IMR-90 (cell line): Measurements from ENCODE around the gene RNU1-3. TPM values are rescaled to one million over a fixed set of nuclear protein-coding genes. Genes with fewer than 3 reads are reported as not detected.
"Not testable (repeated sequence)": the region's sequence is repeated elsewhere in the genome, so short reads cannot be mapped to it uniquely, and the experiment has no call there.

Source experiments
- ATAC-seq: fragments of 200-7000 bp; cut with Tn5 transposase; 2 replicates; pipeline ENCODE4 v1.9.1; 2020; ENCODE audit warnings: low read depth, mild to moderate bottlenecking, moderate library complexity
- BruUV-seq: library from RNA; stranded (reverse); fragments of 400-500 nt; replicated peaks from 2 replicates; lab custom pipeline; 2021; lab: Mats Ljungman, UMichigan
- CTCF ChIA-PET: fragments of 300-600 bp; formaldehyde crosslinking; extraction: SDS; loops from one replicate; lab custom pipeline; 2021; ENCODE audit warnings: antibody characterized with exemption; lab: Yijun Ruan, JAX
- POLR2A ChIA-PET: fragments of 300-600 bp; sonication (Branson Sonifier 250); formaldehyde crosslinking; loops from one replicate; lab custom pipeline; 2022; ENCODE audit warnings: antibody characterized with exemption; ENCODE audit not compliant: unreplicated experiment; lab: Charles Lee
- DNase-seq: peaks from one replicate; pipeline ENCODE4 v3.0.0; 2013
- H2AFZ ChIP-seq: replicated peaks from 2 replicates; pipeline ENCODE3; 2013; ENCODE audit warnings: low read length, mild to moderate bottlenecking; ENCODE audit not compliant: poor library complexity
- H2AK5ac ChIP-seq: 2 replicates; pipeline ENCODE4 v1.6.1; 2013; ENCODE audit warnings: low read depth, low read length, inconsistent platforms
- H2AK9ac ChIP-seq: replicated peaks from 2 replicates; pipeline ENCODE3; 2013; ENCODE audit warnings: mild to moderate bottlenecking, low read depth, low read length, moderate library complexity; ENCODE audit not compliant: poor library complexity
- H2BK120ac ChIP-seq: 2 replicates; pipeline ENCODE4 v1.6.1; 2013; ENCODE audit warnings: low read depth, low read length, inconsistent platforms
- H2BK15ac ChIP-seq: 3 replicates; pipeline ENCODE4 v1.6.1; 2013; ENCODE audit warnings: low read depth, low read length, inconsistent platforms
- H2BK20ac ChIP-seq: 2 replicates; pipeline ENCODE4 v1.6.1; 2013; ENCODE audit warnings: low read depth, mild to moderate bottlenecking, inconsistent platforms, low read length, moderate library complexity
- H2BK5ac ChIP-seq: 2 replicates; pipeline ENCODE4 v1.6.1; 2013; ENCODE audit warnings: mild to moderate bottlenecking, low read depth, low read length, inconsistent platforms; ENCODE audit not compliant: poor library complexity, severe bottlenecking
- H3K14ac ChIP-seq: replicated peaks from 2 replicates; pipeline ENCODE4 v1.6.1; 2013; ENCODE audit warnings: low read depth, low read length, inconsistent platforms
- H3K18ac ChIP-seq: 2 replicates; pipeline ENCODE4 v1.6.1; 2013; ENCODE audit warnings: low read depth, low read length, control low read depth
- H3K23ac ChIP-seq: 2 replicates; pipeline ENCODE4 v1.6.1; 2013; ENCODE audit warnings: low read depth, low read length, inconsistent platforms
- H3K27ac ChIP-seq: 2 replicates; pipeline ENCODE4 v1.5.1; 2013; ENCODE audit warnings: mild to moderate bottlenecking, control low read depth, low read length; ENCODE audit not compliant: insufficient read depth
- H3K27me3 ChIP-seq: 2 replicates; pipeline ENCODE4 v1.6.1; 2013; ENCODE audit warnings: low read length; ENCODE audit not compliant: control insufficient read depth, insufficient read depth
- H3K36me3 ChIP-seq: 2 replicates; pipeline ENCODE4 v1.6.1; 2013; ENCODE audit warnings: low read length, mixed read lengths; ENCODE audit not compliant: control insufficient read depth, insufficient read depth
- H3K4ac ChIP-seq: 2 replicates; pipeline ENCODE4 v1.6.1; 2013; ENCODE audit warnings: low read depth, low read length, inconsistent platforms
- H3K4me1 ChIP-seq: 2 replicates; pipeline ENCODE4 v1.6.1; 2013; ENCODE audit warnings: low read length, mixed read lengths; ENCODE audit not compliant: control insufficient read depth, insufficient read depth
- H3K4me2 ChIP-seq: 2 replicates; pipeline ENCODE4 v1.6.1; 2013; ENCODE audit warnings: low read depth, mild to moderate bottlenecking, control low read depth, low read length, moderate library complexity
- H3K4me3 ChIP-seq: 2 replicates; pipeline ENCODE4 v1.5.1; 2013; ENCODE audit warnings: low read depth, mild to moderate bottlenecking, control low read depth, low read length, moderate library complexity; ENCODE audit not compliant: insufficient read depth
- H3K56ac ChIP-seq: 2 replicates; pipeline ENCODE4 v1.6.1; 2013; ENCODE audit warnings: low read length, inconsistent platforms; ENCODE audit not compliant: insufficient read depth; ENCODE audit errors: extremely low read depth
- H3K79me1 ChIP-seq, 2 experiments: 2 replicates each; pipeline ENCODE4 v1.6.1; 2013; ENCODE audit warnings: low read length in 2 of 2, inconsistent platforms in 1 of 2, low read depth in 1 of 2
- H3K9ac ChIP-seq: 2 replicates; pipeline ENCODE4 v1.6.1; 2013; ENCODE audit warnings: low read depth, low read length, control low read depth
- H3K9me1 ChIP-seq: 2 replicates; pipeline ENCODE4 v1.6.1; 2013; ENCODE audit warnings: low read length, inconsistent platforms; ENCODE audit not compliant: insufficient read depth
- H3K9me3 ChIP-seq: 2 replicates; pipeline ENCODE4 v1.6.1; 2013; ENCODE audit warnings: low read length; ENCODE audit not compliant: control insufficient read depth, insufficient read depth
- H4K20me1 ChIP-seq: 2 replicates; pipeline ENCODE4 v1.6.1; 2013; ENCODE audit warnings: low read length, inconsistent platforms; ENCODE audit not compliant: insufficient read depth
- H4K5ac ChIP-seq: 2 replicates; pipeline ENCODE4 v1.6.1; 2013; ENCODE audit warnings: mild to moderate bottlenecking, low read depth, low read length, control low read depth
- H4K8ac ChIP-seq, 2 experiments: 2 replicates each; pipeline ENCODE4 v1.6.1; 2013; ENCODE audit warnings: low read depth in 2 of 2, low read length in 2 of 2, control low read depth in 1 of 2, inconsistent platforms in 1 of 2
- H4K91ac ChIP-seq: 2 replicates; pipeline ENCODE4 v1.6.1; 2013; ENCODE audit warnings: low read depth, low read length, inconsistent platforms; ENCODE audit not compliant: insufficient read depth
- WGBS, 2 experiments: methylation state at CpG; one replicate each; pipeline versions ENCODE4 v1.1.5 to v1.1.7; 2013; ENCODE audit warnings: missing lambda C conversion rate in 2 of 2; ENCODE audit not compliant: insufficient read length in 1 of 2; ENCODE audit errors: extremely low coverage in 2 of 2; 5-methylcytosine and 5-hydroxymethylcytosine counted together
- dilution Hi-C: fragments of 300-500 bp; cut with HindIII; formaldehyde crosslinking; loops from one replicate; pipeline ENCODE4 v1.14.3; 2018; ENCODE audit warnings: low sequenced_read_pairs; ENCODE audit not compliant: unreplicated experiment
- in situ Hi-C: fragments of 300-500 bp; cut with MboI; formaldehyde crosslinking; loops from 3 replicates; pipeline ENCODE4 v1.14.3; 2019; ENCODE audit warnings: low sequenced_read_pairs, inconsistent platforms, mixed read lengths
- intact Hi-C: fragments of 100-400 bp; cut with micrococcal nuclease; formaldehyde crosslinking; loops from 2 replicates; pipeline ENCODE4 v1.10.0; 2022
- polyA plus RNA-seq, 3 experiments: library from polyadenylated mRNA; depleted of rRNA; stranded (reverse); fragments of >200 nt; gene quantifications; 2 replicates each; pipeline ENCODE4 v1.2.3, GENCODE V29; 2012; ENCODE audit warnings: low replicate concordance in 1 of 3
- total RNA-seq: library from RNA; depleted of rRNA; stranded (reverse); fragments of >200 nt; gene quantifications from 2 replicates; pipeline ENCODE4 v1.2.3, GENCODE V29; 2012

The RNU1-3 gene
- total and polyA plus RNA-seq, 2 of the 4 experiments (the other 2 are of a cell fraction), result under 0.01 TPM; not detected in 1

- H3K4me1 ChIP-seq, H3K18ac ChIP-seq, H3K56ac ChIP-seq, DNase-seq, H2BK120ac ChIP-seq, H3K4ac ChIP-seq, in situ Hi-C loops, H3K36me3 ChIP-seq, H4K91ac ChIP-seq, dilution Hi-C loops, H3K4me3 ChIP-seq, POLR2A ChIA-PET, H2AK5ac ChIP-seq, H4K8ac ChIP-seq, ATAC-seq, H2AFZ ChIP-seq, H2BK20ac ChIP-seq, H3K79me1 ChIP-seq, H3K9me3 ChIP-seq, H3K14ac ChIP-seq, CTCF ChIA-PET, H3K9me1 ChIP-seq, H2BK5ac ChIP-seq, H3K9ac ChIP-seq, H2BK15ac ChIP-seq, H2AK9ac ChIP-seq, H4K5ac ChIP-seq, H3K23ac ChIP-seq, H3K4me2 ChIP-seq, H3K27ac ChIP-seq, BruUV-seq, H4K20me1 ChIP-seq, intact Hi-C loops: not testable (repeated sequence)
- H3K27me3 ChIP-seq, result peaks cover 19% of the 10 kb centered on the region
Measured at GRCh38 chr1:16682803-16683202, 16.1 kb upstream of the RNU1-3 start.

GRCh38 chr1:16680366-16680765, 13.6 kb upstream of the RNU1-3 start:
- H4K8ac ChIP-seq, POLR2A ChIA-PET, dilution Hi-C loops, H3K4me3 ChIP-seq, H3K9ac ChIP-seq, H2BK15ac ChIP-seq, H2AFZ ChIP-seq, H2BK5ac ChIP-seq, H3K36me3 ChIP-seq, H3K4me1 ChIP-seq, H3K4ac ChIP-seq, H3K23ac ChIP-seq, in situ Hi-C loops, H2AK5ac ChIP-seq, H3K27ac ChIP-seq, H2AK9ac ChIP-seq, H2BK120ac ChIP-seq, H4K91ac ChIP-seq, H3K9me1 ChIP-seq, DNase-seq, H3K27me3 ChIP-seq, H2BK20ac ChIP-seq, H3K18ac ChIP-seq, H3K4me2 ChIP-seq, intact Hi-C loops, H3K14ac ChIP-seq, H3K9me3 ChIP-seq, H3K56ac ChIP-seq, CTCF ChIA-PET, H4K20me1 ChIP-seq, BruUV-seq, H3K79me1 ChIP-seq, H4K5ac ChIP-seq: not testable (repeated sequence)
- ATAC-seq, result peak; percentile 12; the same call in 1 of the 2 replicates
- WGBS, 2 experiments, result no CpG with 5 or more reads among the region's 29 CpGs
